H1 (cell line): Measurements from ENCODE around the gene ERCC6L. TPM values are rescaled to one million over a fixed set of nuclear protein-coding genes. Genes with fewer than 3 reads are reported as not detected.

ENCODE experiments used
- CHD7 ChIP-seq: fragments of 300-600 bp; sonication (generic); IDR thresholded peaks from 2 replicates; pipeline ENCODE4 v1.7.1; 2012; ENCODE audit warnings: low read length, moderate library complexity, mild to moderate bottlenecking, inconsistent platforms; ENCODE audit not compliant: insufficient replicate concordance
- CREB1 ChIP-seq: IDR thresholded peaks from 2 replicates; pipeline ENCODE4 v1.6.1; 2012; ENCODE audit warnings: inconsistent platforms
- EGR1 ChIP-seq: IDR thresholded peaks from 2 replicates; pipeline ENCODE4 v1.6.1; 2011; ENCODE audit warnings: low read depth, low read length, borderline replicate concordance
- MAX ChIP-seq: IDR thresholded peaks from 2 replicates; pipeline ENCODE4 v1.6.1; 2012; ENCODE audit warnings: inconsistent platforms
- NRF1 ChIP-seq: IDR thresholded peaks from 2 replicates; pipeline ENCODE4 v1.6.1; 2011; ENCODE audit warnings: mild to moderate bottlenecking, low read depth, low read length, improper control_type of control experiment
- RBBP5 ChIP-seq: IDR thresholded peaks from 2 replicates; pipeline ENCODE4 v1.7.1; 2012; ENCODE audit warnings: low read depth, mild to moderate bottlenecking, inconsistent platforms, low read length, moderate library complexity, borderline replicate concordance
- SP2 ChIP-seq: IDR thresholded peaks from 2 replicates; pipeline ENCODE4 v1.6.1; 2012; ENCODE audit warnings: mild to moderate bottlenecking, low read length, inconsistent platforms
- SRF ChIP-seq: IDR thresholded peaks from 2 replicates; pipeline ENCODE4 v1.6.1; 2011; ENCODE audit warnings: mild to moderate bottlenecking, low read depth, low read length, moderate library complexity
- SUZ12 ChIP-seq: fragments of 200-600 bp; sonication (generic); IDR thresholded peaks from 2 replicates; pipeline ENCODE4 v1.6.1; 2012; ENCODE audit warnings: mild to moderate bottlenecking, inconsistent platforms, low read length, moderate library complexity, mixed read lengths
- USF2 ChIP-seq: IDR thresholded peaks from 2 replicates; pipeline ENCODE4 v1.6.1; 2011; ENCODE audit warnings: low read length, improper control_type of control experiment
- polyA plus RNA-seq, 7 experiments: library from polyadenylated mRNA; depleted of rRNA in 3 of 7; stranded (reverse) in 5 of 7; unstranded in 2 of 7; fragments of >200 nt in 5 of 7; fragments of 200-250 nt in 2 of 7; gene quantifications; 1 replicate in 5 of 7; 2 replicates in 1 of 7; 4 replicates in 1 of 7; pipeline versions ENCODE4 v1.2.1 to v1.2.3, GENCODE V29; 2011 to 2013; ENCODE audit warnings: missing spikeins in 2 of 7, mixed read lengths in 2 of 7
- total RNA-seq: library from RNA; stranded (reverse); fragmentation: NEBNext Ultra II Directional; extraction: Animal tissue kit (Norgen Biotek cat#: 25700); gene quantifications from 2 replicates; pipeline ENCODE4 v1.2.1, GENCODE V29; 2021

ERCC6L gene
- total and polyA plus RNA-seq, 2 of the 8 experiments (the other 6 are each of a cell fraction or from before 2014, with no cell fraction given) = 4.0 to 23.9 TPM

GRCh38 chrX:72262077-72262476 is 23.2 kb upstream of the ERCC6L start (continued):
- TF ChIP-seq CHD7 = no peak
- no peak for TF ChIP-seq SUZ12
- no peak for TF ChIP-seq EGR1
- no peak for TF ChIP-seq CREB1
- no peak for TF ChIP-seq SRF
- no peak for TF ChIP-seq SP2
- no peak for TF ChIP-seq NRF1
- no peak for TF ChIP-seq MAX
- TF ChIP-seq RBBP5 = no peak
- no peak for TF ChIP-seq USF2
